OCI-LY7 (cell line): ENCODE measurements around the gene ALKBH2. TPM values are rescaled to one million over a fixed set of nuclear protein-coding genes. Genes with fewer than 3 reads are reported as not detected.

ENCODE experiments used
- BruUV-seq: library from RNA; stranded (reverse); fragments of 400-500 nt; replicated peaks from 2 replicates; lab custom pipeline; 2021; lab: Mats Ljungman, UMichigan
- CTCF ChIA-PET: fragments of 300-600 bp; sonication (Branson Sonifier 250); formaldehyde crosslinking; loops from one replicate; lab custom pipeline; 2022; ENCODE audit warnings: antibody characterized with exemption; ENCODE audit not compliant: unreplicated experiment; lab: Charles Lee
- POLR2A ChIA-PET: fragments of 300-600 bp; sonication (Branson Sonifier 250); formaldehyde crosslinking; loops from one replicate; lab custom pipeline; 2022; ENCODE audit warnings: antibody characterized with exemption; lab: Charles Lee
- DNase-seq: peaks from one replicate; pipeline ENCODE4 v3.0.0-alpha.2; 2015; ENCODE audit warnings: low spot score
- H2AFZ ChIP-seq: fragments of 200-600 bp; sonication (generic), shearing (Covaris generic); 2 replicates; pipeline ENCODE4 v1.6.1; 2014; ENCODE audit warnings: mild to moderate bottlenecking, antibody characterized with exemption, low read length, moderate library complexity
- H3K27ac ChIP-seq: fragments of 200-600 bp; sonication (generic); 2 replicates; pipeline ENCODE4 v1.5.1; 2014; ENCODE audit warnings: mixed run types, low read depth, mild to moderate bottlenecking, moderate library complexity, low read length, inconsistent platforms; ENCODE audit not compliant: poor library complexity, severe bottlenecking
- H3K36me3 ChIP-seq: fragments of 200-600 bp; sonication (generic); 2 replicates; pipeline ENCODE4 v1.6.1; 2014; ENCODE audit warnings: mild to moderate bottlenecking, antibody characterized with exemption, low read length, moderate library complexity, mixed read lengths; ENCODE audit not compliant: insufficient read depth
- H3K4me1 ChIP-seq: fragments of 200-600 bp; sonication (generic); 2 replicates; pipeline ENCODE4 v1.5.1; 2014; ENCODE audit warnings: mild to moderate bottlenecking, low read length; ENCODE audit not compliant: insufficient read depth, poor library complexity, severe bottlenecking
- H3K4me2 ChIP-seq: fragments of 200-600 bp; sonication (generic); 2 replicates; pipeline ENCODE4 v1.6.1; 2014; ENCODE audit warnings: mild to moderate bottlenecking, low read length
- H3K4me3 ChIP-seq: fragments of 200-600 bp; sonication (generic); 2 replicates; pipeline ENCODE4 v1.5.1; 2014; ENCODE audit warnings: mild to moderate bottlenecking, low read depth, low read length; ENCODE audit not compliant: poor library complexity, severe bottlenecking
- H3K79me2 ChIP-seq: fragments of 200-600 bp; sonication (generic); 2 replicates; pipeline ENCODE4 v1.6.1; 2016; ENCODE audit warnings: low read depth, mild to moderate bottlenecking, low read length, moderate library complexity, mixed read lengths; ENCODE audit not compliant: insufficient read depth
- H3K9me2 ChIP-seq: fragments of 200-600 bp; sonication (generic); 2 replicates; pipeline ENCODE4 v1.6.1; 2016; ENCODE audit warnings: mild to moderate bottlenecking, low read length, mixed read lengths; ENCODE audit not compliant: insufficient read depth
- H3K9me3 ChIP-seq: fragments of 200-600 bp; sonication (generic); 2 replicates; pipeline ENCODE4 v1.6.1; 2014; ENCODE audit warnings: mild to moderate bottlenecking, mixed run types, low read length, mixed read lengths
- H4K20me1 ChIP-seq: fragments of 200-600 bp; sonication (generic); 2 replicates; pipeline ENCODE4 v1.6.1; 2014; ENCODE audit warnings: mild to moderate bottlenecking, antibody characterized with exemption, low read length, moderate library complexity, mixed read lengths; ENCODE audit not compliant: insufficient read depth
- EZH2phosphoT487 ChIP-seq: fragments of 200-600 bp; sonication (generic); IDR thresholded peaks from 2 replicates; pipeline ENCODE4 v1.6.1; 2018; ENCODE audit warnings: low read depth, borderline replicate concordance, mild to moderate bottlenecking, mixed run types, antibody characterized with exemption, low read length, moderate library complexity, mixed read lengths
- intact Hi-C: fragments of 100-400 bp; cut with micrococcal nuclease; formaldehyde crosslinking; loops from one replicate; pipeline ENCODE4 v1.10.0; 2022; ENCODE audit not compliant: unreplicated experiment
- total RNA-seq, 2 experiments: library from RNA; depleted of rRNA in 1 of 2; stranded (reverse); fragments of >200 nt in 1 of 2; shearing (Covaris generic) in 1 of 2; gene quantifications; 2 replicates each; pipeline ENCODE4 v1.2.3, GENCODE V29; 2014 to 2022
- TF ChIP-seq, protein P1 (sequence below): fragments of 200-600 bp; sonication (generic); conservative IDR thresholded peaks from 2 replicates; pipeline ENCODE4 v1.5.1; 2014; ENCODE audit warnings: mild to moderate bottlenecking, antibody characterized with exemption, low read length, moderate library complexity, mixed read lengths

Gene ALKBH2
- total RNA-seq, 2 experiments from 2014 or later, result 70.3 to 111 TPM

DNA sequence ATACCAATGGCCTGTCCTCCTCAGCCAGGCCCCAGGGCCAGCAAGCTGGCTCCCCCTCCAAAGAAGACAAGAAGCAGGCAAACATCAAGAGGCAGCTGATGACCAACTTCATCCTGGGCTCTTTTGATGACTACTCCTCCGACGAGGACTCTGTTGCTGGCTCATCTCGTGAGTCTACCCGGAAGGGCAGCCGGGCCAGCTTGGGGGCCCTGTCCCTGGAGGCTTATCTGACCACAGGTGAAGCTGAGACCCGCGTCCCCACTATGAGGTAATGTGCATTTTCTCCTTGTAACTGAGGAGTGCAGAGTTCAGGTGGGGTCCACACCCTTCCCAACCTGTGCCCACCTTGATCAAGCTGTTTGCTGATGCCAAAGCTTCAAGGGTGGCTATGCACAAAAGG is 46.5 kb upstream of the ALKBH2 start:
- Histone ChIP-seq H4K20me1 (no peaks in the 10 kb centered on the region), H3K79me2 (no peaks in the 10 kb centered on the region), H3K27ac (no peak overlapping the region), H3K9me3 (peaks cover 11% of the 10 kb centered on the region; the same call in 1 of the 2 replicates), H3K36me3 (no peaks in the 10 kb centered on the region), H3K4me3 (no peak overlapping the region), H3K4me2 (no peak overlapping the region), H2AFZ (no peak overlapping the region), H3K9me2 (no peaks in the 10 kb centered on the region), H3K4me1 (no peaks in the 10 kb centered on the region)
- intact Hi-C loops, result no loop called here
- no peak for DNase-seq
- TF ChIP-seq, protein P1, sequence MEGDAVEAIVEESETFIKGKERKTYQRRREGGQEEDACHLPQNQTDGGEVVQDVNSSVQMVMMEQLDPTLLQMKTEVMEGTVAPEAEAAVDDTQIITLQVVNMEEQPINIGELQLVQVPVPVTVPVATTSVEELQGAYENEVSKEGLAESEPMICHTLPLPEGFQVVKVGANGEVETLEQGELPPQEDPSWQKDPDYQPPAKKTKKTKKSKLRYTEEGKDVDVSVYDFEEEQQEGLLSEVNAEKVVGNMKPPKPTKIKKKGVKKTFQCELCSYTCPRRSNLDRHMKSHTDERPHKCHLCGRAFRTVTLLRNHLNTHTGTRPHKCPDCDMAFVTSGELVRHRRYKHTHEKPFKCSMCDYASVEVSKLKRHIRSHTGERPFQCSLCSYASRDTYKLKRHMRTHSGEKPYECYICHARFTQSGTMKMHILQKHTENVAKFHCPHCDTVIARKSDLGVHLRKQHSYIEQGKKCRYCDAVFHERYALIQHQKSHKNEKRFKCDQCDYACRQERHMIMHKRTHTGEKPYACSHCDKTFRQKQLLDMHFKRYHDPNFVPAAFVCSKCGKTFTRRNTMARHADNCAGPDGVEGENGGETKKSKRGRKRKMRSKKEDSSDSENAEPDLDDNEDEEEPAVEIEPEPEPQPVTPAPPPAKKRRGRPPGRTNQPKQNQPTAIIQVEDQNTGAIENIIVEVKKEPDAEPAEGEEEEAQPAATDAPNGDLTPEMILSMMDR, result no peak
- TF ChIP-seq EZH2phosphoT487, result no peak
- ChIA-PET POLR2A (interaction anchor here (0.6 kb wide), 1 partner anchor 41 kb away, joined by 4 read pairs; no protein-coding TSS in a partner anchor), CTCF (no interaction called here)
- BruUV-seq, result no TSS peak

DNA sequence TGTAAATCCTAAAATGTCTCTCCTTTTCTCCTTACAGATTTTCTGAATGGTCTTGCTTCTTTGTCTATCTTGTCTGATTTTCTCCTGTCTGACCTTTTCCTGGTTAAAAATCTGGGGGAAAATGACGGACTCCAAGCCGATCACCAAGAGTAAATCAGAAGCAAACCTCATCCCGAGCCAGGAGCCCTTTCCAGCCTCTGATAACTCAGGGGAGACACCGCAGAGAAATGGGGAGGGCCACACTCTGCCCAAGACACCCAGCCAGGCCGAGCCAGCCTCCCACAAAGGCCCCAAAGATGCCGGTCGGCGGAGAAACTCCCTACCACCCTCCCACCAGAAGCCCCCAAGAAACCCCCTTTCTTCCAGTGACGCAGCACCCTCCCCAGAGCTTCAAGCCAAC is 46.1 kb upstream of the ALKBH2 start:
- Histone ChIP-seq H3K79me2 (no peaks in the 10 kb centered on the region), H3K27ac (no peak overlapping the region), H4K20me1 (no peaks in the 10 kb centered on the region), H3K4me2 (no peak overlapping the region), H3K9me2 (no peaks in the 10 kb centered on the region), H3K4me3 (no peak overlapping the region), H3K4me1 (no peaks in the 10 kb centered on the region), H2AFZ (no peak overlapping the region), H3K36me3 (no peaks in the 10 kb centered on the region), H3K9me3 (peaks cover 11% of the 10 kb centered on the region; the same call in 1 of the 2 replicates)
- intact Hi-C loops, result no loop called here
- POLR2A ChIA-PET, result interaction anchor here (0.6 kb wide), 1 partner anchor 41 kb away, joined by 4 read pairs; no protein-coding TSS in a partner anchor
- TF ChIP-seq, protein P1, result no peak
- no peak for TF ChIP-seq EZH2phosphoT487
- DNase-seq, result no peak
- BruUV-seq, result no TSS peak
- CTCF ChIA-PET, result no interaction called here

DNA sequence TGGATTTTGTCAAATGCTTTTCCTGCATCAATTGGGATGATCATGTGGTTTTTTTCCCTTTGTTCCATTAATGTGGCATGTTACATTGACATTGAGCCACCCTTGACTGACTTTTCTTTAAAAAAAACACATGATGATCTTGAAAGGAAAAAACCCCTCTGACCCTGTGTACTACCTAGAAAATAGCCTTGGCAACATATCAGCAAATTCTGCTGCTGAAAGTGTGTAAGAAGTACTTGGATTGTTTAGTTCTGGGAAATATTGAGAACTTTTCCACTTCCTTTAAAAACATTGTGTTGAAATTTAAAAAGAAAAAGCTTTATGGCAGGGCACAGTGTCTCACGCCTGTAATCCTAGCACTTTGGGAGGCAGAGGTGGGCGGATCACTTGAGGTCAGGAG is 43.8 kb upstream of the ALKBH2 start:
- ChIA-PET CTCF (no interaction called here), POLR2A (interaction anchor here (0.6 to 1.7 kb wide), 4 partner anchors 11 to 570 kb away, joined by 3 to 6 read pairs (median 4); no protein-coding TSS in a partner anchor)
- Histone ChIP-seq H3K27ac (no peak overlapping the region), H3K9me2 (no peaks in the 10 kb centered on the region), H3K4me3 (no peak overlapping the region), H2AFZ (no peak overlapping the region), H3K4me1 (peaks cover 4% of the 10 kb centered on the region), H3K9me3 (peaks cover 11% of the 10 kb centered on the region; the same call in 1 of the 2 replicates), H4K20me1 (no peaks in the 10 kb centered on the region), H3K79me2 (no peaks in the 10 kb centered on the region), H3K36me3 (no peaks in the 10 kb centered on the region), H3K4me2 (no peak overlapping the region)
- TF ChIP-seq, protein P1, result no peak
- no peak for TF ChIP-seq EZH2phosphoT487
- BruUV-seq, result no TSS peak
- intact Hi-C loops, result no loop called here
- no peak for DNase-seq
